H4 (cell line): ENCODE data around the gene NCKIPSD. TPM values are rescaled to one million over a fixed set of nuclear protein-coding genes. Genes with fewer than 3 reads are reported as not detected.

Experiments
- DNase-seq: peaks from one replicate; pipeline ENCODE4 v3.0.0-alpha.2; 2015; ENCODE audit warnings: low spot score
- total RNA-seq: library from RNA; depleted of rRNA; stranded (reverse); fragments of >200 nt; shearing (Covaris generic); gene quantifications from 2 replicates; pipeline ENCODE4 v1.2.3, GENCODE V29; 2014

NCKIPSD gene
- total RNA-seq, 1 experiment from 2014 or later, result 8.8 TPM

GRCh38 chr3:48696601-48697000, 10.9 kb upstream of the NCKIPSD start:
- DNase-seq, result no peak

GRCh38 chr3:48696156-48696555, 10.4 kb upstream of the NCKIPSD start:
- DNase-seq, result no peak

- peak; percentile 58 for DNase-seq
Measured at GRCh38 chr3:48695393-48695753, 9.7 kb upstream of the NCKIPSD start.

GRCh38 chr3:48694610-48695392, 9.1 kb upstream of the NCKIPSD start:
- peak; percentile 66 for DNase-seq

GRCh38 chr3:48693826-48694225, 8.1 kb upstream of the NCKIPSD start:
- DNase-seq, result no peak

GRCh38 chr3:48692551-48692950, 6.8 kb upstream of the NCKIPSD start:
- DNase-seq, result no peak

GRCh38 chr3:48690846-48691458, 5.2 kb upstream of the NCKIPSD start:
- no peak for DNase-seq

GRCh38 chr3:48689384-48689783, 3.7 kb upstream of the NCKIPSD start:
- DNase-seq, result no peak

GRCh38 chr3:48688737-48689075, 3.0 kb upstream of the NCKIPSD start:
- no peak for DNase-seq

GRCh38 chr3:48688032-48688736, 2.5 kb upstream of the NCKIPSD start:
- DNase-seq, result no peak

GRCh38 chr3:48687220-48687678, 1.5 kb upstream of the NCKIPSD start:
- no peak for DNase-seq

- DNase-seq, result no peak
Measured at GRCh38 chr3:48686538-48687219, 964 bp upstream of the NCKIPSD start.

GRCh38 chr3:48685293-48685602, 467 bp downstream of the NCKIPSD start:
- DNase-seq, result no peak

GRCh38 chr3:48684480-48685143, 1.1 kb downstream of the NCKIPSD start:
- DNase-seq, result no peak

GRCh38 chr3:48684054-48684349, 1.7 kb downstream of the NCKIPSD start:
- DNase-seq, result no peak

GRCh38 chr3:48682786-48683185, 2.9 kb downstream of the NCKIPSD start:
- no peak for DNase-seq

GRCh38 chr3:48681974-48682610, 3.6 kb downstream of the NCKIPSD start:
- no peak for DNase-seq

GRCh38 chr3:48681541-48681880, 4.2 kb downstream of the NCKIPSD start:
- no peak for DNase-seq

GRCh38 chr3:48680811-48681540, 4.7 kb downstream of the NCKIPSD start:
- no peak for DNase-seq

GRCh38 chr3:48679411-48680391, 6.0 kb downstream of the NCKIPSD start:
- DNase-seq, result no peak
